Stomach smooth muscle (tissue), 2 donors: Measurements from ENCODE around the gene TSPAN19.
"Not testable (repeated sequence)": the region's sequence is repeated elsewhere in the genome, so short reads cannot be mapped to it uniquely, and the experiment has no call there.

Experiments
- H3K27ac ChIP-seq: one replicate; pipeline ENCODE4 v1.7.0; 2013; ENCODE audit warnings: mild to moderate bottlenecking, low read length, inconsistent platforms
- H3K27me3 ChIP-seq, 2 donors: one replicate each; pipeline ENCODE4 v1.7.0; 2013; ENCODE audit warnings: low read length in 2 of 2; ENCODE audit not compliant: insufficient read depth in 2 of 2, control insufficient read depth in 1 of 2
- H3K36me3 ChIP-seq, 2 donors: one replicate each; pipeline ENCODE4 v1.7.0; 2013; ENCODE audit warnings: low read length in 2 of 2; ENCODE audit not compliant: control insufficient read depth in 2 of 2, insufficient read depth in 2 of 2
- H3K4me1 ChIP-seq: one replicate; pipeline ENCODE4 v1.7.0; 2013; ENCODE audit warnings: low read length; ENCODE audit not compliant: control insufficient read depth, insufficient read depth
- H3K4me3 ChIP-seq, 2 donors: one replicate each; pipeline ENCODE4 v1.7.0; 2013; ENCODE audit warnings: low read length in 2 of 2
- H3K9ac ChIP-seq, 2 donors: one replicate each; pipeline ENCODE4 v1.7.0; 2013; ENCODE audit warnings: low read length in 2 of 2, mild to moderate bottlenecking in 1 of 2
- H3K9me3 ChIP-seq, 2 donors: one replicate each; pipeline ENCODE4 v1.7.0; 2013; ENCODE audit warnings: low read length in 2 of 2; ENCODE audit not compliant: control insufficient read depth in 2 of 2
- donor health status: healthy.
- donor health status: Pancreatic carcinoma.

TSPAN19 gene

DNA sequence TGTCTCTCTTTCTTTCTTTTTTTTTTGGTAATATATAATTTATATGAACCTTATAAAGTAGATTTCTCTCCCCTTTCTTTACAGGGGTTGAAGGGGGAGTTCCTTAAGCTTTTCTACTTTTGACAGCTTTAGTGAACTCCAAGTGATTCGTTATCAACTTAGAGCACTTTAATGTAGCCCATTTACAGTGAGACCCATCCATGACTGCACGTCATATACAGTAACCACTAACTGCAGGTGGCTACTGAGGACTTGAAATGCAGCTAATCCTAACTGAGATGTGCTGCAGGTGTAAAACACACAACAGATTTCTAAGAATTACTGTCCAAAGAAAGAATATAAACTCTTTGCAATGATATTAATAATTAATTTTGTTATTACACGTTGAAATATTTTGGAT, 656 bp upstream of the TSPAN19 start:
- no peak overlapping the region for H3K27ac ChIP-seq
- no peaks in the 10 kb centered on the region for H3K9me3 ChIP-seq
- H3K36me3 ChIP-seq: no peaks in the 10 kb centered on the region
- H3K27me3 ChIP-seq: no peaks in the 10 kb centered on the region
- peak overlapping the region; percentile 62 to 71 for H3K9ac ChIP-seq
- H3K4me1 ChIP-seq: no peaks in the 10 kb centered on the region
- peak overlapping the region; percentile 81 to 84 for H3K4me3 ChIP-seq

DNA sequence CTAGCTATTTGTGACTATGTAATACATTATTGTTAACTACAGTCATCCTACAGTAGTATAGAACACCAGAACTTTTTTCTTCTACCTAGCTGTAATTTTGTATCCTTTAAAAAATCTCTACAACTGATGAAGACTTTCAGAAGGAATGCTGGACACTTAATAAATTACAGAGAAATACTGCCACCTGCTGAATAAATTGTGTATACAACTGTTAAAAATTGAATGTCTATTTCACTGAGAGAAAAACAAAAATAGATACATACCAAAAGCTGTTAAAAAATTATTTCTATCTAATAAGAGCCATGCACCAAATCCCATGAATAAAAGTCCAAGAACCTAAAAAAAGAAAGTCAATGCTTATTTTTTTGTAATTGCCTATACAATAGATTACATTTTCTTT, 6.6 kb downstream of the TSPAN19 start:
- Histone ChIP-seq H3K27me3 (no peaks in the 10 kb centered on the region), H3K9me3 (no peaks in the 10 kb centered on the region), H3K27ac (no peak overlapping the region)

DNA sequence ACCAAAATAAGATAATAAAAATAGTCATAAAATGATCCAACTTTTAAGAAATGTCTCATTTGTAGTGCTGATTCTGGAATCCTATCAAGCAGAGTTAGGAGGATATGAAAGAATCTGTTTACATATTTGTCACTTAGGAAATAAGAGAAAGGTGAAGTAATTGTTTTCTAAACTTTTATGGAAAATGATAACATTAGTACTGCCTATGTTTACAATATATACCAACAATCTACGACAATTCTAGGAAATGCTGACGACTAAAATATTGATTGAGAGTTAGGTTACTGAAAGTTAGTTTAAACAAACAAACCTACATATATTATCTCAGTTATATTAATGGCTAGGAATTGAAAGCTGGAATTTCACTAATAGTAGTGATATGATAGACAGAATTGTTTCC, 18.0 kb downstream of the TSPAN19 start:
- H3K27ac ChIP-seq: no peak overlapping the region
- H3K4me3 ChIP-seq: no peak overlapping the region

More for the DNA sequence above, 6.6 kb downstream of the TSPAN19 start:
- no peaks in the 10 kb centered on the region for H3K4me1 ChIP-seq
- no peak overlapping the region for H3K9ac ChIP-seq
- no peaks in the 10 kb centered on the region for H3K36me3 ChIP-seq
- H3K4me3 ChIP-seq: no peak overlapping the region

DNA sequence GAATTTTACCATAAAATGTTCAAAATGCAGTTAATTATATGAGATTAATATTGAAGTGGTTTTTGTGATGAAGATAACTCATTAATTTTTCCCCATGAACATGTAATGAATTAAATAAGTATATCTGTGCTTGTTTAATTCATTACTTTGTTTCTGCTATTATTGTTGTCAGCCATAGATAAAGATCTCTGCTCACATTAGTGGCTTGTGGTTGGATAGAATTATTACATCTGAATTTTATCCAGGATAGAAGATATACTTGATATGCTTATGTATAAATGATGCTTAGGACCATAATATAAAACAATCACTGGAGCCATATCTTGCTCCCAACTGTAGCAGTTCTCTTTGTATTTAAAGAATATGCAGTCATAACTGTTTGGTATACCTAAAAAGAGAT, 18.5 kb downstream of the TSPAN19 start:
- H3K4me3 ChIP-seq: no peak overlapping the region
- no peak overlapping the region for H3K9ac ChIP-seq
- no peak overlapping the region for H3K27ac ChIP-seq
- no peaks in the 10 kb centered on the region for H3K9me3 ChIP-seq
- H3K36me3 ChIP-seq: no peaks in the 10 kb centered on the region
- H3K27me3 ChIP-seq: no peaks in the 10 kb centered on the region
- H3K4me1 ChIP-seq: no peaks in the 10 kb centered on the region

More for the DNA sequence above, 18.0 kb downstream of the TSPAN19 start:
- Histone ChIP-seq H3K36me3 (no peaks in the 10 kb centered on the region), H3K9me3 (no peaks in the 10 kb centered on the region), H3K4me1 (no peaks in the 10 kb centered on the region), H3K9ac (no peak overlapping the region), H3K27me3 (no peaks in the 10 kb centered on the region)

DNA sequence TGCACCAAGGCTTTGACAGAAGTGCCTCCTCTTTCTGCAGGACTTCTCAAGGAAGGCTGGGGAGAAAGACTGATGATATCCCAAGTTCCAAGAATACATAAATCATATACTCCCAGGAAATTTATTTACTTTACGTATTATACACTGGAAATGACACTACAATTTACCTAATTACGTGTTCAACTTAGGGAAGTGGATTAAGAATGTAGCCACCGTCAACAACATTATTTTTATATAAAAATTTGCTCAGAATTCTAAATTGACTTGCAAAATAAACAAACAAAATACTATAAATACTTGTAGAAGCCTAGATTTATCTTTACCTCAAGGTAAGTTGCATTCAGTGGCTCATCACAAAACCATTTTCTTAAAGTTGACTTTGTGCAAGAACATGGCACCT, 18.9 kb downstream of the TSPAN19 start:
- Histone ChIP-seq H3K36me3 (no peaks in the 10 kb centered on the region), H3K4me3 (no peak overlapping the region), H3K27me3 (no peaks in the 10 kb centered on the region), H3K4me1 (no peaks in the 10 kb centered on the region), H3K9ac (no peak overlapping the region), H3K9me3 (no peaks in the 10 kb centered on the region), H3K27ac (no peak overlapping the region)

DNA sequence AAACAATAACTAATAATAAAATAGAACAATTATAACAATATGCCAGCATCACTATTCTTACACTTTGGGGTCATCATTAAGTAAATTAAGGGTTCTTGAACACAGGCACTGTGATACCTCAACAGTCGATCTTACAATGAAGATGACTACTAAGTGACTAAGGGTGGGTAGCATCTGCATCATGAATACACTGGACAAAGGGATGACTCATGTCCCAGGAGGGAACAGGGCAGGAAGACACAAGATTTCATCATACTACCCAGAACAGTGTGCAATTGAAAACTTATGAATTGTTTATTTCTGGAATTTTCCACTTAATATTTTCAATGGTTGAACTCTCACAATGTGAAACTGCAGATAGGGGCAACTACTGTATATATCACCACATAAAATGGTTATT, 19.7 kb downstream of the TSPAN19 start:
- Histone ChIP-seq H3K4me1 (no peaks in the 10 kb centered on the region), H3K36me3 (no peaks in the 10 kb centered on the region), H3K9ac (no peak overlapping the region), H3K27me3 (no peaks in the 10 kb centered on the region), H3K9me3 (no peaks in the 10 kb centered on the region), H3K4me3 (no peak overlapping the region), H3K27ac (no peak overlapping the region)

DNA sequence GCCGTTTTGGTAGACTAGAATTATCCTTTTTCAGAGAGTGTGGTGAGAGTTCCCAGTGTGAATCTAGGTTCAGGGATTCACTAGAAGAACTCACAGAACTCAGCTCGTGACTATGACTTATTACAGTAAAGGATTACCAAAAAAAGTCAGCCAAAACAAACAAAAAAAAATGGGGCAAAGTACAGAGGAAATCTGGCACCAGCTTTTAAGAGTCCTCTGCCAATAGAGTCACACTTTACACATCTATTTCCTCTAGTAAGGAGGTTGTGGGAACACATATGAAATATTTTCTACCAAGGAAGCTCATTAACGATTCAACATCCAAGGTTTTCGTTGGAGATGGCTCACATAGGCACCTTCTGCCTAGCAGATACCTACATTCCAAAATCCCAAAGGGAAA, 28.2 kb downstream of the TSPAN19 start:
- Histone ChIP-seq H3K9me3 (no peaks in the 10 kb centered on the region), H3K4me3 (no peak overlapping the region), H3K27ac (no peak overlapping the region), H3K36me3 (no peaks in the 10 kb centered on the region), H3K4me1 (no peaks in the 10 kb centered on the region), H3K27me3 (no peaks in the 10 kb centered on the region), H3K9ac (no peak overlapping the region)

DNA sequence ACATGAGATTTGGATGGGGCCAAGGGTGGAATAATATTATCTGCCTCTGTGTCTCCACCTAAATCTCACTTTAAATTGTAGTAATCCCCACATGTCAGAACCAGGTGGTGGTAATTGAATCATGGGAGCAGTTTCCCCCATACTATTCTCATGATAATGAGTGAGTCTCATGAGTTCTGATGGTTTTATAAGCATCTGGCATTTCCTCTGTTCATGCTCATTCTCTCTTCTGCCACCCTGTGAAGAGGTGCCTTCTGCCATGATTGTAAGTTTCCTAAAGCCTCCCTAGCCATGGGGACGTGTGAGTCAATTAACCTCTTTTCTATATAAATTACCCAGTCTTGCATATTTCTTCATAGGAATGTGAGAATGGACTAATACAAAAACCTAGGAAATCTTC, 29.9 kb downstream of the TSPAN19 start:
- Histone ChIP-seq H3K4me3 (no peak overlapping the region), H3K27ac (no peak overlapping the region), H3K36me3 (no peaks in the 10 kb centered on the region), H3K4me1 (no peaks in the 10 kb centered on the region), H3K9ac (no peak overlapping the region), H3K27me3 (no peaks in the 10 kb centered on the region), H3K9me3 (no peaks in the 10 kb centered on the region)

DNA sequence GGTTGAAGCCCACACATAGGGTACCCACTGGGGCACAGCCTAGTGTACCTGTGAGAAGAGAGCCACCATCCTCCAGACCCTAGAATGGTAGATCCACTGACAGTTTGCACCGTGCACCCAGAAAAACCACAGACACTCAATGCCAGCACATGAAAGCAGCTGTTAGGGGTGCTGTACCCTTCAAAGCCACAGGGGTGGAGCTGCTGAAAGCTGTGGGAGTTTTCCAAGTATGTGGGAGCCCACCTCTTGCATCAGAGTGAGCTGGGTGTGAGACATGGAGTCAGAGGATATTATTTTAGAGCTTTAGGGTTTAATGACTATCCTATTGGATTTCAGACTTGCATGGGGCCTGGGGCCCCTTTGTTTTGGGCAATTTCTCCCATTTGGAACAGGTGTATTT, 30.5 kb downstream of the TSPAN19 start:
- H3K27ac ChIP-seq: no peak overlapping the region

DNA sequence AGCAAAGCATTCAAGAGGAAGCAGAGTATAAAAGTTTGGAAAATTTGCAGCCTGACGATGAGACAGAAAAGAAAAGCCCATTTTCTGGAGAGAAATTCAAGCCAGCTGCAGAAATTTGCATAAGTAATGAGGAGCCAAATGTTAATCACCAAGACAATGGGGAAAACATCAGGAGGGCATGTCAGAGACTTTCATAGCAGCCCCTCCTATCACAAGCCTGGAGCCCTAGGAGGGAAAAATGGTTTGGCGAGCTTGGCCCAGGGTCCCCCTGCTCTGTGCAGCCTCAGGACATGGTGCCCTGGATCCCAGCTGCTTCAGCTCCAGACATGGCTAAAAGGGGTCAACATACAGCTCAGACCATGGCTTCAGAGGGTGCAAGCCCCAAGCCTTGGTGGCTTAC, 31.0 kb downstream of the TSPAN19 start:
- not testable (repeated sequence) for H3K36me3 ChIP-seq, H3K9me3 ChIP-seq, H3K4me1 ChIP-seq, H3K27me3 ChIP-seq, H3K27ac ChIP-seq, H3K4me3 ChIP-seq, H3K9ac ChIP-seq

More for the DNA sequence above, 30.5 kb downstream of the TSPAN19 start:
- Histone ChIP-seq H3K9me3 (no peaks in the 10 kb centered on the region), H3K4me1 (no peaks in the 10 kb centered on the region), H3K4me3 (no peak overlapping the region), H3K9ac (no peak overlapping the region), H3K27me3 (no peaks in the 10 kb centered on the region), H3K36me3 (no peaks in the 10 kb centered on the region)

DNA sequence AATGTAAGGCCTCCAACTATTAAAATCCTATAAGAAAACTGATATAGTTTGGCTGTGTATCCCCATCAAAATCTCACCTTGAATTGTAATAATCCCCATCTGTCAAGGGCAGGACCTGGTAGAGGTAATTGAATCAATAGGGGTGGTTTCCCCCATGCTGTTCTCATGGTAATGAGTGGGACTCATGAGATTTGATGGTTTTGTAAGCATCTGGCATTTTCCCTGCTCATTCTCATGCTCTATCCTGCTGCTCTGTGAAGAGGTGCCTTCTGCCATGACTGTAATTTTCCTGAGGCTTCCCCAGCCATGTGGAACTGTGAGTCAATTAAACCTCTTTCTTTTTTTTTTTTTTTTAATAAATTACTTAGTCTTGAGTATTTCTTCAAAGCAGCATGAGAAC, 31.9 kb downstream of the TSPAN19 start:
- no peaks in the 10 kb centered on the region for H3K27me3 ChIP-seq
- no peak overlapping the region for H3K9ac ChIP-seq
- no peaks in the 10 kb centered on the region for H3K4me1 ChIP-seq
- no peaks in the 10 kb centered on the region for H3K36me3 ChIP-seq
- no peak overlapping the region for H3K27ac ChIP-seq
- no peaks in the 10 kb centered on the region for H3K9me3 ChIP-seq
- no peak overlapping the region for H3K4me3 ChIP-seq
